HCT116 (cell line): ENCODE measurements around the gene HERC3.

Experiments used
- CBX3 ChIP-seq: IDR thresholded peaks from 2 replicates; pipeline ENCODE4 v1.6.1; 2012; ENCODE audit warnings: low read depth
- CTCF ChIP-seq, 3 experiments: fragments of 200-600 bp in 1 of 3; sonication (generic) in 1 of 3; IDR thresholded peaks in 2 of 3; conservative IDR thresholded peaks in 1 of 3; 2 replicates each; pipeline ENCODE4 v1.5.1; 2012 to 2017; ENCODE audit warnings: low read depth in 2 of 3, low read length in 2 of 3, antibody characterized with exemption in 1 of 3, borderline replicate concordance in 1 of 3, control low read depth in 1 of 3, mild to moderate bottlenecking in 1 of 3, mixed read lengths in 1 of 3, mixed run types in 1 of 3, moderate library complexity in 1 of 3; ENCODE audit not compliant: insufficient read depth in 1 of 3

GRCh38 chr4:88573995-88574394 lies 18.3 kb upstream of the HERC3 start:
- peak; percentile 22 to 67 (median 58); a peak in 5 of 6 replicates for TF ChIP-seq CTCF (IDR thresholded peaks at IDR 0.05 in 2 of 3, conservative IDR thresholded peaks at IDR 0.05 in 1 of 3; ENCODE audit: borderline replicate concordance in 1 of 3, insufficient read depth in 1 of 3, low read depth in 2 of 3, low read length in 2 of 3)
- TF ChIP-seq CBX3, result no peak
